Epidermal melanocyte (primary cell): ENCODE data around the gene INTU.

Experiments used
- DNase-seq: peaks from one replicate; pipeline ENCODE4 v3.0.0; 2011; ENCODE audit warnings: low spot score; ENCODE audit not compliant: insufficient read length

Gene INTU

DNA sequence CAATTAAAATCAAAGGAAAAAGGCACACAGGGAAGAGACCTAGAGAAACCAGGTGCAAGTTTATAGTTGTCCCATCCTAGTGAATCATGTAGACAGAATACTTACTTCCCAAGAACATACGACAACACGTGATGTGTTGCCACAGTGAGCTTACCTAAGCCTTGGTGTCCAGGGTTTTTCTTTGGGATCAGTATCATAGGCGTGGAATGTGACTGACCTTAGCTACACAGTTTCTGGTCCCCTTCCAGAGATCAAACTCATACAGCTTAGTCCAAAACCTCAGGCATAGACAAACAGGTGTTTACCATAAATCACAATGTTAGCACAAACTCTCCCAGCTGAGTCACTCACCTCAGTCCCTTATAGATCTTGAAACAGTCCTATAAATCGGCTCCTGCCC, 115.1 kb downstream of the INTU start:
- DNase-seq, result no peak

GRCh38 chr4:127748957-127749356, 116.2 kb downstream of the INTU start:
- no peak for DNase-seq

DNA sequence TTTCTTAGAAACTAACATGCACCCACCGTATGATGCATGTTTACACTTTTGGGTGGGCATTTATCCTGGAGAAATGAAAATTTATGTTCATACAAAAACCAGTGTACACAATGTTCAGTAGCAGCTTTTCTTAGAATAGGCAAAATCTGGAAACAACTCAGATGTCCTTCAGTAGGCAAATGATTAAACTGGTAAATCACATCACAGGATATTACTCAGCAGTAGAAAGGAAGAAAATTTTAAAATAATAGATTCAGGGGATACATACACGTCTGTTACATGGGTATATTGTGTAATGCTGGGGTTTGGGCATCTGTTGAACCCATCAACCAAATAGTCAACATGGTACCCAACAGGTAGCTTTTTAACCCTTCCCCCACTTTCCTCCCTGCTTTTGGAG, 124.1 kb downstream of the INTU start:
- no peak for DNase-seq

DNA sequence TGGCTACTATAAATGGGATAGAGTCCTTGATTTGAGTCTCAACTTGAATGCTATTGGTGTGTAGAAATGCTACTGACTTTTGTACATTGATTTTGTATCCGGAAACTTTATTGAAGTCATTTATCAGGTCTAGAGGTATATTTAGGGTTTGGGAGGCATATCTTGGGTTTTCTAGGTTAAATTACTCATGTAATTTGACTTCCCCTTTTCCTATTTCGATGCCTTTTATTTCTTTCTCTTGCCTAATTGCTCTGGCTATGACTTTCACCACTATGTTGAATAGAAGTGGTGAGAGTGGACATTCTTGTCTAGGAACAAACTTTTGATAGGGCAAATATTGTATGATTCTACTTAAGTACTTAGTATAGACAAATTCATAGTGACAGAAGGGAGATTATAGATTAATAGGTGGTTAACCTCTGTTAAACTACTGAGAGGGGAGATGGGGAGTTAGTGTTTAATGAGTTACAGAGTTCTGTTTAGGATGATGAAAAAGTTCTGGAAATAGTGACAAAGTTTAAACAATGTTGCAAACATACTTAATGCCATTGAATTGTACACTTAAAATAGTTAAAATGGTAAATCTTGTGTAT, 126.6 kb downstream of the INTU start:
- DNase-seq, result no peak

- no peak for DNase-seq
These were observed 127.1 kb downstream of the INTU start for GRCh38 chr4:127759893-127760292.

DNA sequence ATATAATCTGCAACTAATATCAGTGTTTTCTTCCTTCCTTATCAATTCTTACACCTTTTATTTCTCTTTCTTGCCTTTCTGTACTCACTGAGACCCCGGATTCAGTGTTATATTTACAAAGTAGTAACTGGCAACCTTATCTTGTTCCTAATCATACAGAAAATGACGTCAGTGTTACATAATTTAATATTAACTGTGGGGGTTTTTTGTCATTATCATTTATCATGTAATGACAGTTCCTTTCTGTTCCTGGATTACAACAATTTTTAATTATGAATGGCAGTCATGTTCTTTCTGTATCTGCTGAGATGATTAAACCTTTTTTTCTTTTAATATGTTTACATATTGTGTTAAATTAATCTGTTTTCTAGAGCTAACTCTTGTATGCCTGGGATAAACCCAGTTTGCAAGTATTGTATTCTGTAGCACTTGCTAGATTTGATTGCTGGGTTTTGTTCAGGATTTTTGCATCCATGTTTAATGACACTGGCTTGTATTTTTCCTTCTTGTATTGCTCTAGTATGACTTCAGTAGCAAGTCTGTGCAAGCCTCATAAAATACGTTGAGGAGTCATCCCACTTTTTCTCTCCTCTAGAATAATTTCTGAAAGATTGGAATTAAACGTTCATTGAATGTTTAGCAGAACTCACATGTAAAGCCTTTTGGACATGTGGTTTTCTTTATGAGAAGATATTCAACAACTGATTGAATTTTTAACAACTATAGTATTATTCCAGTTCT, 138.9 kb downstream of the INTU start:
- DNase-seq, result no peak

GRCh38 chr4:127772769-127773671, 140.3 kb downstream of the INTU start:
- DNase-seq, result no peak

DNA sequence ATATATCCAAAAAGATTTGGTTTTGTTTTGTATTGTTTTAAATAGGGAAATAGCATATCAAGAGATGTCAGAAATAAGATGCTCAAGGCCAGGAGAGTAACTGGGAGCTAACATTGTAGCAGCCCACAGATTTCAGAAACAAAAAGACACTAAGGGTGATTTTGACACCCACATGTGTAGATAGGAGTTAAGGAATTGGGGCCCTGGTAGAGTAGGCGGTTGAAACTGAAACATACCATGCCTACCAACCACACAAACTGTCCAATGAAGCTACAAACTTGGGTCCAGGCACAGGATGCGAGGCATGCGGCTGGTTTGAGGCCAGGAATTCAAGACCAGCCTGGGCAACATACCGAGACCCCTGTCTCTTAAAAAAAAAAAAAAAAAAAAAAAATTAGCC, 143.1 kb downstream of the INTU start:
- DNase-seq, result no peak
